HCT116 (cell line): ENCODE results near the gene TAF6L. TPM values are rescaled to one million over a fixed set of nuclear protein-coding genes. Genes with fewer than 3 reads are reported as not detected.

ENCODE experiments used
- ATAC-seq: fragments of 200-7000 bp; cut with Tn5 transposase; 2 replicates; pipeline ENCODE4 v1.9.1; 2020; ENCODE audit warnings: mild to moderate bottlenecking, moderate library complexity
- BruUV-seq: library from RNA; stranded (reverse); fragments of 400-500 nt; replicated peaks from 2 replicates; lab custom pipeline; 2021; lab: Mats Ljungman, UMichigan
- CTCF ChIA-PET: fragments of 300-600 bp; sonication (Branson Sonifier 250); formaldehyde crosslinking; loops from one replicate; lab custom pipeline; 2021; ENCODE audit warnings: antibody characterized with exemption; lab: Charles Lee
- POLR2A ChIA-PET: fragments of 300-600, 350-600 bp; sonication (Branson Sonifier 250); formaldehyde crosslinking; loops from one replicate; lab custom pipeline; 2021; ENCODE audit warnings: antibody characterized with exemption; lab: Charles Lee
- RAD21 ChIA-PET, 2 experiments: fragments of 300-600 bp; sonication (Branson Sonifier 250); formaldehyde crosslinking; loops; one replicate each; lab custom pipeline; 2023; ENCODE audit warnings: low total read pairs in 2 of 2; ENCODE audit not compliant: uncharacterized antibody in 2 of 2, unreplicated experiment in 2 of 2, low non-redundant PET in 1 of 2; lab: Charles Lee
- DNase-seq: peaks from one replicate; pipeline ENCODE4 v3.0.0-alpha.2; 2010; ENCODE audit warnings: low read depth, low spot score
- H2AFZ ChIP-seq: fragments of 200-600 bp; shearing (Covaris generic), sonication (generic); 2 replicates; pipeline ENCODE4 v1.6.1; 2017; ENCODE audit warnings: low read depth, mixed run types, mixed read lengths, antibody characterized with exemption, low read length; ENCODE audit not compliant: poor library complexity, severe bottlenecking
- H3K27ac ChIP-seq: 2 replicates; pipeline ENCODE4 v1.5.1; 2012; ENCODE audit warnings: low read depth, low read length
- H3K27me3 ChIP-seq: fragments of 200-600 bp; sonication (generic); 2 replicates; pipeline ENCODE4 v1.6.1; 2016; ENCODE audit warnings: mixed run types, low read length, mixed read lengths; ENCODE audit not compliant: insufficient read depth
- H3K36me3 ChIP-seq, 2 experiments: fragments of 200-500 bp in 1 of 2; fragments of 200-600 bp in 1 of 2; sonication (Bioruptor generic) in 1 of 2; sonication (generic) in 1 of 2; 2 replicates each; pipeline versions ENCODE4 v1.5.1 to v1.6.1; 2014 to 2016; ENCODE audit warnings: low read length in 2 of 2, inconsistent platforms in 1 of 2, mixed read lengths in 1 of 2, mixed run types in 1 of 2; ENCODE audit not compliant: insufficient read depth in 2 of 2, control insufficient read depth in 1 of 2
- H3K4me1 ChIP-seq, 2 experiments: fragments of 200-600 bp in 1 of 2; sonication (generic) in 1 of 2; 2 replicates each; pipeline versions ENCODE4 v1.5.1 to v1.6.1; 2012 to 2017; ENCODE audit warnings: low read length in 2 of 2, inconsistent platforms in 1 of 2, mild to moderate bottlenecking in 1 of 2, mixed read lengths in 1 of 2, mixed run types in 1 of 2, moderate library complexity in 1 of 2; ENCODE audit not compliant: insufficient read depth in 2 of 2, control insufficient read depth in 1 of 2
- H3K4me2 ChIP-seq: fragments of 200-600 bp; sonication (generic); 2 replicates; pipeline ENCODE4 v1.6.1; 2017; ENCODE audit warnings: mixed run types, low read length, mixed read lengths
- H3K4me3 ChIP-seq, 2 experiments: fragments of 200-600 bp in 1 of 2; sonication (generic) in 1 of 2; replicated peaks in 1 of 2; 2 replicates each; pipeline ENCODE4 v1.5.1; 2011 to 2016; ENCODE audit warnings: low read length in 2 of 2, control low read depth in 1 of 2, low read depth in 1 of 2, mild to moderate bottlenecking in 1 of 2, mixed read lengths in 1 of 2, mixed run types in 1 of 2
- H3K79me2 ChIP-seq: fragments of 200-600 bp; sonication (generic); 2 replicates; pipeline ENCODE4 v1.6.1; 2017; ENCODE audit warnings: mild to moderate bottlenecking, mixed run types, low read length, moderate library complexity, mixed read lengths; ENCODE audit not compliant: insufficient read depth
- H3K9ac ChIP-seq: fragments of 200-600 bp; sonication (generic); 2 replicates; pipeline ENCODE4 v1.6.1; 2016; ENCODE audit warnings: low read length, mixed read lengths
- H3K9me2 ChIP-seq: fragments of 200-600 bp; sonication (generic), shearing (Covaris generic); 2 replicates; pipeline ENCODE4 v1.6.1; 2017; ENCODE audit warnings: mixed run types, mild to moderate bottlenecking, moderate library complexity; ENCODE audit not compliant: insufficient read depth
- H3K9me3 ChIP-seq, 2 experiments: fragments of 200-500 bp in 1 of 2; fragments of 200-600 bp in 1 of 2; sonication (Bioruptor generic) in 1 of 2; sonication (generic) in 1 of 2; 2 replicates each; pipeline ENCODE4 v1.6.1; 2014 to 2017; ENCODE audit warnings: low read length in 2 of 2, mixed read lengths in 2 of 2, inconsistent platforms in 1 of 2, low read depth in 1 of 2, mild to moderate bottlenecking in 1 of 2, mixed run types in 1 of 2, moderate library complexity in 1 of 2; ENCODE audit not compliant: control insufficient read depth in 1 of 2, insufficient read depth in 1 of 2
- H4K20me1 ChIP-seq: fragments of 200-600 bp; sonication (generic), shearing (Covaris generic); 2 replicates; pipeline ENCODE4 v1.6.1; 2017; ENCODE audit warnings: mixed run types, mild to moderate bottlenecking, moderate library complexity; ENCODE audit not compliant: insufficient read depth
- ATF3 ChIP-seq: IDR thresholded peaks from 2 replicates; pipeline ENCODE4 v1.6.1; 2012
- EZH2 ChIP-seq: fragments of 200-600 bp; sonication (generic); IDR thresholded peaks from 2 replicates; pipeline ENCODE4 v1.6.1; 2017; ENCODE audit warnings: antibody characterized with exemption, mixed run types
- JUND ChIP-seq: IDR thresholded peaks from 2 replicates; pipeline ENCODE4 v1.6.1; 2012
- POLR2A ChIP-seq: IDR thresholded peaks from 2 replicates; pipeline ENCODE4 v1.7.0; 2011; ENCODE audit warnings: borderline replicate concordance; ENCODE audit not compliant: insufficient read depth, insufficient read length; ENCODE audit errors: extremely low read depth
- POLR2AphosphoS5 ChIP-seq: IDR thresholded peaks from 2 replicates; pipeline ENCODE4 v1.6.1; 2011; ENCODE audit warnings: mild to moderate bottlenecking, low read depth, low read length, moderate library complexity
- SIN3A ChIP-seq: IDR thresholded peaks from 2 replicates; pipeline ENCODE4 v1.6.1; 2012; ENCODE audit warnings: low read depth
- TCF7L2 ChIP-seq: IDR thresholded peaks from 2 replicates; pipeline ENCODE4 v1.7.0; 2011; ENCODE audit warnings: borderline replicate concordance, inconsistent platforms; ENCODE audit not compliant: insufficient read depth, insufficient read length; ENCODE audit errors: extremely low read depth
- intact Hi-C: fragments of 100-400 bp; cut with micrococcal nuclease; formaldehyde crosslinking; loops from 2 replicates; pipeline ENCODE4 v1.10.0; 2022
- total RNA-seq: library from RNA; stranded (reverse); gene quantifications from one replicate; pipeline ENCODE4 v1.2.1, GENCODE V29; 2021; ENCODE audit not compliant: unreplicated experiment
- TF ChIP-seq, protein P1 (sequence below), 3 experiments: fragments of 200-600 bp in 1 of 3; sonication (generic) in 1 of 3; IDR thresholded peaks in 2 of 3; conservative IDR thresholded peaks in 1 of 3; 2 replicates each; pipeline ENCODE4 v1.5.1; 2012 to 2017; ENCODE audit warnings: low read depth in 2 of 3, low read length in 2 of 3, antibody characterized with exemption in 1 of 3, borderline replicate concordance in 1 of 3, control low read depth in 1 of 3, mild to moderate bottlenecking in 1 of 3, mixed read lengths in 1 of 3, mixed run types in 1 of 3, moderate library complexity in 1 of 3; ENCODE audit not compliant: insufficient read depth in 1 of 3

Gene TAF6L
- total RNA-seq, 1 experiment from 2014 or later: 24.2 TPM

- Histone ChIP-seq H3K27me3 (no peaks in the 10 kb centered on the region), H3K9me3 (no peaks in the 10 kb centered on the region), H3K36me3 (peaks cover 25 to 32% of the 10 kb centered on the region in 2 experiments), H4K20me1 (no peaks in the 10 kb centered on the region; the same call in 1 of the 2 replicates), H3K4me3 (peak within 1 kb of the TSS; percentile 86 to 93), H2AFZ (no peak within 1 kb of the TSS), H3K9me2 (no peaks in the 10 kb centered on the region), H3K4me1 (peaks cover 7 to 30% of the 10 kb centered on the region in 2 experiments), H3K79me2 (peaks cover 51% of the 10 kb centered on the region), H3K4me2 (peak within 1 kb of the TSS; percentile 92), H3K9ac (peak within 1 kb of the TSS; percentile 92), H3K27ac (peak within 1 kb of the TSS; percentile 64)
- RAD21 ChIA-PET: interaction anchor here in 1 of 2 experiments (1.0 kb wide), 1 partner anchor 9 kb away, joined by 3 read pairs; no protein-coding TSS in a partner anchor
- TSS peak; percentile 63 for BruUV-seq
- ATAC-seq (peak; percentile 89), DNase-seq (peak; percentile 97)
- CTCF ChIA-PET: interaction anchor here (0.7 to 1.3 kb wide), 4 partner anchors 25 to 62 kb away, joined by 3 to 6 read pairs (median 4); partner anchors contain the start of genes SLC3A2 and TMEM179B
- POLR2A ChIA-PET: interaction anchor here (0.6 to 2.8 kb wide), 22 partner anchors 8 to 1017 kb away, joined by 3 to 113 read pairs (median 5); partner anchors contain the start of genes C11orf98, CSKMT, HNRNPUL2 and LBHD1
- intact Hi-C loops: loop anchor here (1.0 kb wide), 1 partner anchor 10 kb away; no protein-coding TSS in a partner anchor
- TF ChIP-seq JUND (no peak), POLR2AphosphoS5 (peak; percentile 87), ATF3 (no peak), TCF7L2 (peak; percentile 13), EZH2 (no peak), SIN3A (no peak), POLR2A (peak; percentile 18)
- TF ChIP-seq, protein P1, sequence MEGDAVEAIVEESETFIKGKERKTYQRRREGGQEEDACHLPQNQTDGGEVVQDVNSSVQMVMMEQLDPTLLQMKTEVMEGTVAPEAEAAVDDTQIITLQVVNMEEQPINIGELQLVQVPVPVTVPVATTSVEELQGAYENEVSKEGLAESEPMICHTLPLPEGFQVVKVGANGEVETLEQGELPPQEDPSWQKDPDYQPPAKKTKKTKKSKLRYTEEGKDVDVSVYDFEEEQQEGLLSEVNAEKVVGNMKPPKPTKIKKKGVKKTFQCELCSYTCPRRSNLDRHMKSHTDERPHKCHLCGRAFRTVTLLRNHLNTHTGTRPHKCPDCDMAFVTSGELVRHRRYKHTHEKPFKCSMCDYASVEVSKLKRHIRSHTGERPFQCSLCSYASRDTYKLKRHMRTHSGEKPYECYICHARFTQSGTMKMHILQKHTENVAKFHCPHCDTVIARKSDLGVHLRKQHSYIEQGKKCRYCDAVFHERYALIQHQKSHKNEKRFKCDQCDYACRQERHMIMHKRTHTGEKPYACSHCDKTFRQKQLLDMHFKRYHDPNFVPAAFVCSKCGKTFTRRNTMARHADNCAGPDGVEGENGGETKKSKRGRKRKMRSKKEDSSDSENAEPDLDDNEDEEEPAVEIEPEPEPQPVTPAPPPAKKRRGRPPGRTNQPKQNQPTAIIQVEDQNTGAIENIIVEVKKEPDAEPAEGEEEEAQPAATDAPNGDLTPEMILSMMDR (IDR thresholded peaks at IDR 0.05 in 2 of 3, conservative IDR thresholded peaks at IDR 0.05 in 1 of 3; ENCODE audit: borderline replicate concordance in 1 of 3, insufficient read depth in 1 of 3, low read depth in 2 of 3, low read length in 2 of 3): no peak
These were observed 60.5 kb downstream of the TAF6L start, which contains the start of gene STX5 for GRCh38 chr11:62831520-62832335. STX5 (minus strand) TSS chr11:62832051; CDS start chr11:62831243, 808 bp downstream.
